GM19023 (cell line): ENCODE measurements around the gene CACNA2D3.

Experiments
- ATAC-seq: cut with Tn5 transposase; IDR thresholded peaks from one replicate; pipeline ENCODE4 v1.9.1; 2021; ENCODE audit warnings: mild to moderate bottlenecking, moderate library complexity; ENCODE audit not compliant: unreplicated experiment

The CACNA2D3 gene

GRCh38 chr3:54262946-54263345 lies 140.6 kb downstream of the CACNA2D3 start:
- no peak for ATAC-seq

GRCh38 chr3:54264050-54264449 lies 141.7 kb downstream of the CACNA2D3 start:
- no peak for ATAC-seq

GRCh38 chr3:54270816-54271526 lies 148.6 kb downstream of the CACNA2D3 start:
- ATAC-seq: no peak

GRCh38 chr3:54273791-54274190 lies 151.4 kb downstream of the CACNA2D3 start:
- no peak for ATAC-seq

GRCh38 chr3:54274607-54275006 lies 152.3 kb downstream of the CACNA2D3 start:
- ATAC-seq: no peak

GRCh38 chr3:54279005-54279583 lies 156.7 kb downstream of the CACNA2D3 start:
- ATAC-seq: no peak

- ATAC-seq: no peak
These were observed 161.1 kb downstream of the CACNA2D3 start for GRCh38 chr3:54283470-54283869.

- ATAC-seq: no peak
These were observed 171.9 kb downstream of the CACNA2D3 start for GRCh38 chr3:54294214-54294613.

GRCh38 chr3:54296531-54296930 lies 174.2 kb downstream of the CACNA2D3 start:
- no peak for ATAC-seq

GRCh38 chr3:54299169-54299935 lies 177.0 kb downstream of the CACNA2D3 start:
- no peak for ATAC-seq

GRCh38 chr3:54303517-54304375 lies 181.4 kb downstream of the CACNA2D3 start:
- ATAC-seq: no peak

GRCh38 chr3:54304877-54305276 lies 182.5 kb downstream of the CACNA2D3 start:
- no peak for ATAC-seq

- no peak for ATAC-seq
These were observed 183.2 kb downstream of the CACNA2D3 start for GRCh38 chr3:54305409-54306099.

- no peak for ATAC-seq
These were observed 185.3 kb downstream of the CACNA2D3 start for GRCh38 chr3:54307566-54308180.

- no peak for ATAC-seq
These were observed 187.2 kb downstream of the CACNA2D3 start for GRCh38 chr3:54309601-54310000.

- ATAC-seq: no peak
These were observed 188.9 kb downstream of the CACNA2D3 start for GRCh38 chr3:54311211-54311747.

- ATAC-seq: no peak
These were observed 190.0 kb downstream of the CACNA2D3 start for GRCh38 chr3:54312156-54312899.

- no peak for ATAC-seq
These were observed 191.1 kb downstream of the CACNA2D3 start for GRCh38 chr3:54313418-54313817.

- ATAC-seq: no peak
These were observed 199.2 kb downstream of the CACNA2D3 start for GRCh38 chr3:54321520-54321919.
